CD4-positive, CD25-positive, alpha-beta regulatory T cell (primary cell): ENCODE data around the gene PYCR2. TPM values are rescaled to one million over a fixed set of nuclear protein-coding genes. Genes with fewer than 3 reads are reported as not detected.
"Not testable (repeated sequence)": the region's sequence is repeated elsewhere in the genome, so short reads cannot be mapped to it uniquely, and the experiment has no call there.

ENCODE experiments used
- ATAC-seq, 2 donors: fragments of 150-1000 bp; cut with Tn5 transposase; one replicate each; pipeline ENCODE4 v1.10.0; 2021; ENCODE audit warnings: low read depth in 2 of 2, moderate number of reproducible peaks in 2 of 2, moderate library complexity in 1 of 2
- DNase-seq, 3 donors: peaks; one replicate each; pipeline versions ENCODE4 v3.0.0 to v3.0.0-alpha.2; 2012 to 2022; ENCODE audit warnings: mixed read lengths in 1 of 3
- H3K27ac ChIP-seq: one replicate; pipeline ENCODE4 v1.7.0; 2013; ENCODE audit warnings: mild to moderate bottlenecking, low read length; ENCODE audit not compliant: insufficient read depth, poor library complexity, severe bottlenecking
- H3K27me3 ChIP-seq: one replicate; pipeline ENCODE4 v1.7.0; 2013; ENCODE audit warnings: low read length; ENCODE audit not compliant: control insufficient read depth, insufficient read depth
- H3K36me3 ChIP-seq: one replicate; pipeline ENCODE4 v1.7.0; 2013; ENCODE audit warnings: mild to moderate bottlenecking, low read length, moderate library complexity; ENCODE audit not compliant: control insufficient read depth, insufficient read depth
- H3K4me1 ChIP-seq: 2 replicates; pipeline ENCODE4 v1.7.0; 2013; ENCODE audit warnings: mild to moderate bottlenecking, low read length; ENCODE audit not compliant: insufficient read depth, control insufficient read depth, poor library complexity, severe bottlenecking
- H3K4me3 ChIP-seq: one replicate; pipeline ENCODE4 v1.7.0; 2013; ENCODE audit warnings: low read depth, mild to moderate bottlenecking, low read length, moderate library complexity
- H3K9me3 ChIP-seq, 2 experiments: 1 replicate in 1 of 2; 2 replicates in 1 of 2; pipeline ENCODE4 v1.7.0; 2013; ENCODE audit warnings: low read length in 2 of 2, mild to moderate bottlenecking in 1 of 2, moderate library complexity in 1 of 2; ENCODE audit not compliant: control insufficient read depth in 2 of 2
- H3K27ac Mint-ChIP-seq, 3 donors: one replicate each; pipeline ENCODE4 v1.8.0; 2020 to 2022; ENCODE audit warnings: mild to moderate bottlenecking in 3 of 3, mixed read lengths in 3 of 3, moderate library complexity in 2 of 3
- H3K27me3 Mint-ChIP-seq: one replicate; pipeline ENCODE4 v1.8.0; 2022; ENCODE audit warnings: mild to moderate bottlenecking, mixed read lengths
- H3K36me3 Mint-ChIP-seq: one replicate; pipeline ENCODE4 v1.8.0; 2020; ENCODE audit warnings: mixed read lengths
- H3K4me1 Mint-ChIP-seq, 4 donors: one replicate each; pipeline ENCODE4 v1.8.0; 2020 to 2022; ENCODE audit warnings: mixed read lengths in 4 of 4, mild to moderate bottlenecking in 1 of 4
- H3K4me3 Mint-ChIP-seq, 4 donors: one replicate each; pipeline ENCODE4 v1.8.0; 2020 to 2022; ENCODE audit warnings: mild to moderate bottlenecking in 4 of 4, mixed read lengths in 4 of 4, moderate library complexity in 3 of 4
- H3K9me3 Mint-ChIP-seq, 7 donors: one replicate each; pipeline ENCODE4 v1.8.0; 2020 to 2022; ENCODE audit warnings: mixed read lengths in 7 of 7, mild to moderate bottlenecking in 3 of 7, moderate library complexity in 2 of 7
- polyA plus RNA-seq, 4 donors: library from polyadenylated mRNA; unstranded; fragments of 300-500 nt; fragmentation: Illumina TruSeq; gene quantifications; one replicate each; pipeline ENCODE4 v1.2.3, GENCODE V29; 2021
- total RNA-seq: library from RNA; stranded (reverse); gene quantifications from one replicate; pipeline ENCODE4 v1.2.3, GENCODE V29; 2022

PYCR2 gene
- total and polyA plus RNA-seq, 5 donors from 2014 or later = 51.6 to 74.6 (median 66.3) TPM

GRCh38 chr1:225941187-225941941, 17.3 kb upstream of the PYCR2 start, which contains the start of gene LEFTY2:
Gene LEFTY2, minus strand, starts transcription at chr1:225941220. Its CDS starts 80 bp downstream, at chr1:225941140.
- H3K4me1 Mint-ChIP-seq = peaks cover 0 to 12% (median 4%) of the 10 kb centered on the region in 4 donors
- peaks cover 4% of the 10 kb centered on the region for H3K27me3 Mint-ChIP-seq
- no peak within 1 kb of the TSS for H3K27ac Mint-ChIP-seq
- Histone ChIP-seq H3K9me3 (no peaks in the 10 kb centered on the region), H3K4me3 (no peak within 1 kb of the TSS), H3K4me1 (peaks cover 9% of the 10 kb centered on the region), H3K36me3 (no peaks in the 10 kb centered on the region), H3K27ac (no peak within 1 kb of the TSS), H3K27me3 (no peaks in the 10 kb centered on the region)
- no peaks in the 10 kb centered on the region for H3K36me3 Mint-ChIP-seq
- ATAC-seq (no peak), DNase-seq (no peak)
- no peak within 1 kb of the TSS for H3K4me3 Mint-ChIP-seq
- peaks cover 0 to 2% (median 0%) of the 10 kb centered on the region in 7 donors for H3K9me3 Mint-ChIP-seq

- Histone ChIP-seq H3K27me3 (no peaks in the 10 kb centered on the region), H3K4me3 (no peak overlapping the region), H3K36me3 (no peaks in the 10 kb centered on the region), H3K27ac (no peak overlapping the region), H3K4me1 (peaks cover 9% of the 10 kb centered on the region), H3K9me3 (no peaks in the 10 kb centered on the region)
- Mint-ChIP-seq H3K4me1 (peaks cover 0 to 12% (median 4%) of the 10 kb centered on the region in 4 donors), H3K4me3 (no peak overlapping the region), H3K36me3 (no peaks in the 10 kb centered on the region), H3K27ac (no peak overlapping the region), H3K27me3 (peaks cover 4% of the 10 kb centered on the region), H3K9me3 (peaks cover 0 to 2% (median 0%) of the 10 kb centered on the region in 7 donors)
- DNase-seq = no peak
- no peak for ATAC-seq
These were observed 16.5 kb upstream of the PYCR2 start for GRCh38 chr1:225940385-225941151.

DNA sequence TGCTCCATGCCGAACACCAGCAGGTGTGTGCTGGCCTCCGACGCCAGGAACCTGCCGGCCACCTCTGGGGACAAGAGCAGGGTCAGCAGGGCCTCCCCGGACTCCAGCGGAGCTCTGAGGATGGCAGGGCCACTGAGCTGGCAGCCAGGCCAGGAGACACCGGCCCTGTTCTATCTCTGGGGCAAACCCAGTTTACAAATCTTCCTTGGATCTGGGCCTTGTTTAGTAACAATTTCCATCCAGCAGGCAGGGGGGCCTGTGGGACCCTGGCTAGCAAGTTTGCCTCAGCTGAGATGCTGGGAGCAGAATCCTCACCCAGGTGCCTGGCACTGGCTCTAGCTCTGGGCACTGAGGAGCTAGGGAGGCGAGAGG, 15.9 kb upstream of the PYCR2 start:
- H3K27me3 Mint-ChIP-seq, H3K4me3 Mint-ChIP-seq, H3K4me1 ChIP-seq, H3K4me1 Mint-ChIP-seq, DNase-seq, H3K27ac ChIP-seq, H3K9me3 ChIP-seq, H3K9me3 Mint-ChIP-seq, H3K4me3 ChIP-seq, H3K36me3 Mint-ChIP-seq, H3K36me3 ChIP-seq, H3K27me3 ChIP-seq, H3K27ac Mint-ChIP-seq, ATAC-seq: not testable (repeated sequence)

GRCh38 chr1:225939097-225939938, 15.3 kb upstream of the PYCR2 start:
- H3K9me3 Mint-ChIP-seq, H3K9me3 ChIP-seq, H3K4me1 ChIP-seq, H3K27ac ChIP-seq, ATAC-seq, H3K4me1 Mint-ChIP-seq, H3K36me3 Mint-ChIP-seq, H3K4me3 Mint-ChIP-seq, H3K36me3 ChIP-seq, H3K27ac Mint-ChIP-seq, H3K27me3 ChIP-seq, H3K27me3 Mint-ChIP-seq, H3K4me3 ChIP-seq, DNase-seq: not testable (repeated sequence)

GRCh38 chr1:225937048-225937968, 13.3 kb upstream of the PYCR2 start:
- Mint-ChIP-seq H3K9me3 (no peaks in the 10 kb centered on the region), H3K4me1 (no peaks in the 10 kb centered on the region), H3K36me3 (no peaks in the 10 kb centered on the region), H3K27me3 (peaks cover 3% of the 10 kb centered on the region), H3K27ac (no peak overlapping the region), H3K4me3 (no peak overlapping the region)
- Histone ChIP-seq H3K27ac (no peak overlapping the region), H3K4me3 (no peak overlapping the region), H3K4me1 (no peaks in the 10 kb centered on the region), H3K9me3 (no peaks in the 10 kb centered on the region), H3K36me3 (no peaks in the 10 kb centered on the region), H3K27me3 (no peaks in the 10 kb centered on the region)
- ATAC-seq = no peak
- no peak for DNase-seq

- H3K27ac ChIP-seq = no peak overlapping the region
- H3K4me3 Mint-ChIP-seq = no peak overlapping the region
- H3K9me3 ChIP-seq = no peaks in the 10 kb centered on the region
- no peaks in the 10 kb centered on the region for H3K9me3 Mint-ChIP-seq
- peaks cover 10% of the 10 kb centered on the region for H3K27me3 Mint-ChIP-seq
- ATAC-seq = no peak
- no peaks in the 10 kb centered on the region for H3K27me3 ChIP-seq
- H3K4me1 Mint-ChIP-seq = peaks cover 0 to 1% (median 0%) of the 10 kb centered on the region in 4 donors
- no peaks in the 10 kb centered on the region for H3K36me3 Mint-ChIP-seq
- H3K36me3 ChIP-seq = no peaks in the 10 kb centered on the region
- DNase-seq = no peak
- H3K27ac Mint-ChIP-seq = no peak overlapping the region
- H3K4me1 ChIP-seq = no peaks in the 10 kb centered on the region
- H3K4me3 ChIP-seq = no peak overlapping the region
These were observed 12.5 kb upstream of the PYCR2 start for GRCh38 chr1:225936523-225936922.

- not testable (repeated sequence) for ATAC-seq, H3K27ac ChIP-seq, H3K4me3 Mint-ChIP-seq, H3K4me3 ChIP-seq, H3K9me3 ChIP-seq, H3K9me3 Mint-ChIP-seq, H3K36me3 ChIP-seq, H3K4me1 Mint-ChIP-seq, H3K27me3 Mint-ChIP-seq, DNase-seq, H3K27me3 ChIP-seq, H3K36me3 Mint-ChIP-seq, H3K27ac Mint-ChIP-seq, H3K4me1 ChIP-seq
These were observed 12.0 kb upstream of the PYCR2 start for GRCh38 chr1:225936086-225936485.
